NCI-H128 (cell line): ENCODE measurements around the gene INPP4B.

ENCODE experiments used
- DNase-seq: peaks from one replicate; lab custom pipeline; 2025; ENCODE audit not compliant: unreplicated experiment; lab: John Stamatoyannopoulos, UW

INPP4B gene

GRCh38 chr4:142383800-142384470, 462.2 kb downstream of the INPP4B start:
- DNase-seq: no peak

GRCh38 chr4:142383354-142383753, 462.7 kb downstream of the INPP4B start:
- DNase-seq: no peak

GRCh38 chr4:142380052-142380602, 466.0 kb downstream of the INPP4B start:
- no peak for DNase-seq

- no peak for DNase-seq
Observed at GRCh38 chr4:142379277-142380051, 466.6 kb downstream of the INPP4B start.

- no peak for DNase-seq
Observed at GRCh38 chr4:142378179-142378578, 467.9 kb downstream of the INPP4B start.

GRCh38 chr4:142377342-142378091, 468.6 kb downstream of the INPP4B start:
- DNase-seq: no peak

GRCh38 chr4:142376204-142376603, 469.9 kb downstream of the INPP4B start:
- no peak for DNase-seq

- DNase-seq: no peak
Observed at GRCh38 chr4:142373610-142374009, 472.5 kb downstream of the INPP4B start.

- DNase-seq: no peak
Observed at GRCh38 chr4:142372530-142373260, 473.4 kb downstream of the INPP4B start.

GRCh38 chr4:142369141-142369540, 477.0 kb downstream of the INPP4B start:
- no peak for DNase-seq

GRCh38 chr4:142367418-142368180, 478.5 kb downstream of the INPP4B start:
- DNase-seq: no peak

- DNase-seq: no peak
Observed at GRCh38 chr4:142366769-142367181, 479.3 kb downstream of the INPP4B start.

- DNase-seq: no peak
Observed at GRCh38 chr4:142365391-142365790, 480.7 kb downstream of the INPP4B start.

- DNase-seq: no peak
Observed at GRCh38 chr4:142363686-142364085, 482.4 kb downstream of the INPP4B start.

- DNase-seq: no peak
Observed at GRCh38 chr4:142361981-142362380, 484.1 kb downstream of the INPP4B start.

GRCh38 chr4:142360657-142361056, 485.4 kb downstream of the INPP4B start:
- no peak for DNase-seq

- DNase-seq: no peak
Observed at GRCh38 chr4:142358656-142359055, 487.4 kb downstream of the INPP4B start.

GRCh38 chr4:142356801-142357200, 489.3 kb downstream of the INPP4B start:
- DNase-seq: no peak

- DNase-seq: no peak
Observed at GRCh38 chr4:142356118-142356759, 489.9 kb downstream of the INPP4B start.
